NT2/D1 (cell line): ENCODE results near the gene TMEM69.
A peak's percentile ranks its signal among the peaks of the same experiment; 100 is the strongest.
"Not testable (repeated sequence)": the region's sequence is repeated elsewhere in the genome, so short reads cannot be mapped to it uniquely, and the experiment has no call there.

Experiments
- DNase-seq: peaks from one replicate; pipeline ENCODE4 v3.0.0-alpha.2; 2011; ENCODE audit warnings: low read depth, low spot score
- H3K27me3 ChIP-seq: 2 replicates; pipeline ENCODE4 v1.6.0; 2011; ENCODE audit warnings: mild to moderate bottlenecking; ENCODE audit not compliant: insufficient read length, insufficient read depth
- H3K36me3 ChIP-seq: 2 replicates; pipeline ENCODE4 v1.6.1; 2011; ENCODE audit warnings: mild to moderate bottlenecking, low read length, mixed read lengths; ENCODE audit not compliant: insufficient read depth, insufficient read length
- H3K4me1 ChIP-seq: 2 replicates; pipeline ENCODE4 v1.5.1; 2011; ENCODE audit not compliant: insufficient read depth, insufficient read length
- H3K4me3 ChIP-seq: 2 replicates; pipeline ENCODE4 v1.5.1; 2011; ENCODE audit warnings: low read depth; ENCODE audit not compliant: insufficient read length
- H3K9ac ChIP-seq: 2 replicates; pipeline ENCODE4 v1.6.0; 2011; ENCODE audit warnings: low read depth; ENCODE audit not compliant: insufficient read length
- H3K9me3 ChIP-seq: 2 replicates; pipeline ENCODE4 v1.5.1; 2011; ENCODE audit warnings: mild to moderate bottlenecking, low read length; ENCODE audit not compliant: insufficient read depth
- SUZ12 ChIP-seq: IDR thresholded peaks from 2 replicates; pipeline ENCODE4 v1.6.1; 2011; ENCODE audit not compliant: insufficient read length, insufficient read depth; ENCODE audit errors: extremely low read depth
- YY1 ChIP-seq: IDR thresholded peaks from 2 replicates; pipeline ENCODE4 v1.6.1; 2011; ENCODE audit not compliant: insufficient read length, insufficient read depth
- ZNF274 ChIP-seq: IDR thresholded peaks from 2 replicates; pipeline ENCODE4 v1.6.1; 2011; ENCODE audit warnings: mild to moderate bottlenecking, low read depth, low read length

Gene TMEM69

DNA sequence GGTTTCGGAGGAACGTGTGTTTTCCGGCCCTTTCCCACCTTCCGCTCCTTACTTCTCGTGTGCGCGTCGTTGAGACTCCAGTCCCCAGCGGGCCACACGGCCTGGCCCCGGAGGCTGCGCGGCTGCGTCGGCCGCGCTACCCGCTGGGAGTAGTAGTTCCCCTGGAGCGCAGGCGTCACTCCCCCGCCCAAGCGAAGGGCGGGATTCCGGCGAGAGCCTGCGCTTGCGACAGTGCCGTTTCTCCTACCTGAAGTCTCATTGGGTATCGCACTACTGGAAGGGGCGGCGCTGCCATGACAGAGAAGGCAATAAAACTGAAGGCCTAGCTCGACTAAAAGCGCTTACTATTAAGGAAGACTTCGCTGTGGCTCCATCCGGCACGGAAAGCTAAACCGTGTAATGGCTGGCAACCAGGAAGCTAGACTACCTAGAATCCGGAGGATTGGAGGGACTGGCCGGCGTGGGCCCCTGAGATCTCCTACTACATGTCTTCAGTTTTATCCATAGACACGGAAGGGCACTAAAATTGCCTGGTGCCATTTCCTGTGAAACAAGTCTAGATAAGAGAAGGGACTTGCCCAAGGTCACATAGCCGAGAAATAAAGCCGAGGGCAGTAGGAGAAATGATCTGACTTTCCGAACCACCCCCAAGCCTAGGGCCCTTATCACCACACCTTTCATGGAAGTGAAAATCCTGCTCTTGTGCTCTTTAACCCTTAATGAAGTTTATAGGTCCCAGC lies 797 bp upstream of the TMEM69 start:
- Histone ChIP-seq H3K4me3 (peak overlapping the region; percentile 98), H3K4me1 (no peaks in the 10 kb centered on the region), H3K36me3 (peaks cover 31% of the 10 kb centered on the region), H3K9ac (peak overlapping the region; percentile 98), H3K9me3 (no peaks in the 10 kb centered on the region), H3K27me3 (no peaks in the 10 kb centered on the region)
- DNase-seq, result peak; percentile 99
- TF ChIP-seq ZNF274, result no peak
- TF ChIP-seq SUZ12, result no peak
- TF ChIP-seq YY1, result peak; percentile 50

GRCh38 chr1:45693811-45694210 lies 5.8 kb downstream of the TMEM69 start:
- H3K36me3 ChIP-seq, result peaks cover 83% of the 10 kb centered on the region
- not testable (repeated sequence) for H3K4me3 ChIP-seq, H3K27me3 ChIP-seq, H3K9ac ChIP-seq, DNase-seq, H3K9me3 ChIP-seq, H3K4me1 ChIP-seq

GRCh38 chr1:45694823-45695222 lies 6.8 kb downstream of the TMEM69 start:
- H3K4me1 ChIP-seq, result no peaks in the 10 kb centered on the region
- H3K4me3 ChIP-seq, result no peak overlapping the region
- no peak for DNase-seq
- no peaks in the 10 kb centered on the region for H3K9me3 ChIP-seq
- H3K27me3 ChIP-seq, result no peaks in the 10 kb centered on the region
- TF ChIP-seq YY1 (no peak), SUZ12 (no peak), ZNF274 (no peak)
- H3K9ac ChIP-seq, result no peak overlapping the region
- peaks cover 77% of the 10 kb centered on the region for H3K36me3 ChIP-seq

GRCh38 chr1:45704637-45705036 lies 16.7 kb downstream of the TMEM69 start:
- Histone ChIP-seq H3K4me1 (no peaks in the 10 kb centered on the region), H3K4me3 (no peak overlapping the region), H3K27me3 (no peaks in the 10 kb centered on the region), H3K9me3 (peaks cover 5% of the 10 kb centered on the region; the same call in 1 of the 2 replicates), H3K36me3 (peaks cover 10% of the 10 kb centered on the region), H3K9ac (no peak overlapping the region)
- TF ChIP-seq ZNF274 (no peak), SUZ12 (no peak), YY1 (no peak)
- no peak for DNase-seq

- H3K9me3 ChIP-seq, result peaks cover under 1% of the 10 kb centered on the region; the same call in 1 of the 2 replicates
- H3K27me3 ChIP-seq, result no peaks in the 10 kb centered on the region
- no peak for DNase-seq
- H3K4me3 ChIP-seq, result no peak overlapping the region
- no peak for TF ChIP-seq ZNF274
- no peak for TF ChIP-seq SUZ12
- TF ChIP-seq YY1, result no peak
- H3K36me3 ChIP-seq, result peaks cover 13% of the 10 kb centered on the region
- no peak overlapping the region for H3K9ac ChIP-seq
- peaks cover 2% of the 10 kb centered on the region for H3K4me1 ChIP-seq
These were observed 25.7 kb downstream of the TMEM69 start for GRCh38 chr1:45713711-45714110.

GRCh38 chr1:45716700-45717099 lies 28.7 kb downstream of the TMEM69 start:
- no peaks in the 10 kb centered on the region for H3K27me3 ChIP-seq
- DNase-seq, result no peak
- H3K9me3 ChIP-seq, result no peaks in the 10 kb centered on the region
- TF ChIP-seq YY1 (no peak), SUZ12 (no peak)
- no peak overlapping the region for H3K4me3 ChIP-seq
- H3K36me3 ChIP-seq, result peaks cover 10% of the 10 kb centered on the region
- no peak overlapping the region for H3K9ac ChIP-seq
- peaks cover 2% of the 10 kb centered on the region for H3K4me1 ChIP-seq

GRCh38 chr1:45717386-45717785 lies 29.4 kb downstream of the TMEM69 start:
- not testable (repeated sequence) for DNase-seq, H3K4me1 ChIP-seq, H3K9me3 ChIP-seq, H3K36me3 ChIP-seq, H3K27me3 ChIP-seq, H3K4me3 ChIP-seq, H3K9ac ChIP-seq

DNA sequence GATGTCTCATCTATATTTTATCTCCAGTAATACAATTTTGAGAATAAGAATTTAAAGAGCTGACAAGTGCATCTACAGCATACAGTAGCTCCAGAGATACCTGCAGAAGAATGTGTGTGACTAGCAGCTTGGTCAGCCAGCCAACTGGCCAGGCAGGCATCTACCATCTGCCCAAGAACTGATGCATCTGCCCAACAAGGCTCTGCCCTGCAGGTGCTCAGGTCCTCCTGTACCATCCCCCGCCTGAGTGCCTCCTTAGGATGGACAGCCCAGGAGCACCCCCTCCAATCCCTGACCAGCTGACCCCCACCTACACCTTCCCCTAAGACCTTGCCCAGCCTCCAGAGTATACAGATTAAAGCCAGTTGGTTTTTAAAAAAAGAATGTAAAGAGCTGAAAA lies 30.3 kb downstream of the TMEM69 start:
- DNase-seq, result no peak
- Histone ChIP-seq H3K4me1 (peaks cover 2% of the 10 kb centered on the region), H3K36me3 (peaks cover 8% of the 10 kb centered on the region), H3K27me3 (no peaks in the 10 kb centered on the region), H3K9ac (no peak overlapping the region), H3K9me3 (no peaks in the 10 kb centered on the region), H3K4me3 (no peak overlapping the region)
- TF ChIP-seq SUZ12, result no peak
- TF ChIP-seq YY1, result no peak
- TF ChIP-seq ZNF274, result no peak
